Measurements from ENCODE around the gene RUFY1. TPM values are rescaled to one million over a fixed set of nuclear protein-coding genes. Genes with fewer than 3 reads are reported as not detected.

Gene RUFY1
- total and polyA plus RNA-seq, 9 donors = 31.4 to 53.6 (median 39.1) TPM

DNA sequence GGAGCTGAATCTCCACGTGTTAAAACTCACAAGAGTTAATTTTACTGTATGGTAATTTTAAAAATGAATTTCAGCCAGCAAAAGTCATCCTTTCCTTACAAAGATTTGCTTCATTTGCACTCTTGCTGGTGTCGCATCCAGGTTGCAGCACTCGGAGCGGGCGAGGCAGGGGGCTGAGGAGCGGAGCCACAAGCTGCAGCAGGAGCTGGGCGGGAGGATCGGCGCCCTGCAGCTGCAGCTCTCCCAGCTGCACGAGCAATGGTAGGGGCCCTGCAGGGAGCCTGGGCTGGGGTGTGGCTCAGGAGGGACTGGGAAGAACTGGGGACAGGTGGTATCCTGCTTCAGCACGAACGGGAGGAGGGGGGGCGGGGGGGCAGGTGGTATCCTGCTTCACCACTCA, 46.1 kb downstream of the RUFY1 start:
- Histone ChIP-seq H3K27ac (no peak overlapping the region), H3K27me3 (no peaks in the 10 kb centered on the region), H3K9me3 (no peaks in the 10 kb centered on the region), H3K4me1 (ENCODE audit: insufficient read depth) (no peaks in the 10 kb centered on the region), H3K36me3 (peaks cover 3% of the 10 kb centered on the region), H3K4me3 (no peak overlapping the region)
- no peak for DNase-seq
- WGBS, 3 donors = 84 to 92% (median 84%) methylated on average over 13 of the region's 13 CpGs
- intact Hi-C loops (cut with DNase I) = no loop called here
- TF ChIP-seq EP300 (IDR thresholded peaks at IDR 0.05) (no peak), POLR2A (IDR thresholded peaks at IDR 0.05) (no peak)
- TF ChIP-seq, protein P1, sequence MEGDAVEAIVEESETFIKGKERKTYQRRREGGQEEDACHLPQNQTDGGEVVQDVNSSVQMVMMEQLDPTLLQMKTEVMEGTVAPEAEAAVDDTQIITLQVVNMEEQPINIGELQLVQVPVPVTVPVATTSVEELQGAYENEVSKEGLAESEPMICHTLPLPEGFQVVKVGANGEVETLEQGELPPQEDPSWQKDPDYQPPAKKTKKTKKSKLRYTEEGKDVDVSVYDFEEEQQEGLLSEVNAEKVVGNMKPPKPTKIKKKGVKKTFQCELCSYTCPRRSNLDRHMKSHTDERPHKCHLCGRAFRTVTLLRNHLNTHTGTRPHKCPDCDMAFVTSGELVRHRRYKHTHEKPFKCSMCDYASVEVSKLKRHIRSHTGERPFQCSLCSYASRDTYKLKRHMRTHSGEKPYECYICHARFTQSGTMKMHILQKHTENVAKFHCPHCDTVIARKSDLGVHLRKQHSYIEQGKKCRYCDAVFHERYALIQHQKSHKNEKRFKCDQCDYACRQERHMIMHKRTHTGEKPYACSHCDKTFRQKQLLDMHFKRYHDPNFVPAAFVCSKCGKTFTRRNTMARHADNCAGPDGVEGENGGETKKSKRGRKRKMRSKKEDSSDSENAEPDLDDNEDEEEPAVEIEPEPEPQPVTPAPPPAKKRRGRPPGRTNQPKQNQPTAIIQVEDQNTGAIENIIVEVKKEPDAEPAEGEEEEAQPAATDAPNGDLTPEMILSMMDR (IDR thresholded peaks at IDR 0.05) = no peak

DNA sequence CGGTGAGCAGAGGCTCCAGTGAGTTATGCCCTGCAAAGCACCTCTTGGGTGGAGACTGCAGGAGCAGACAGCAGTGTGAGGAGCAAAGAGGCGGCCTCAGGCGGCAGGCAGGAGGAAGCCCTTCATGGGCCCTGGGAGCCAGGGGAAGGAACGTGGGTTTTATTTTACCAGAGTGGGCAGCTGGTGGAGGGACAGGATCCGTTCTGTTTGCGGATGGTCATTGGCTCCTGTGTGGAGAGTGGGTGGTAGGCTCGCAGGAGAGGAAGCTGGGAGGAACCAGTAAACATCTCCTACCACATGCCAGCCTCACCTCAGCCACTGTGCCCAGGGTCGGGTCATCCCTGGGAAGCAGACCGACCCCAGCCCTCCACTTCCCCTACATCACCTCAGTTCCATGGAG, 48.7 kb downstream of the RUFY1 start:
- Histone ChIP-seq H3K9me3 (no peaks in the 10 kb centered on the region), H3K4me3 (no peak overlapping the region), H3K36me3 (peaks cover 3% of the 10 kb centered on the region), H3K27ac (no peak overlapping the region), H3K4me1 (ENCODE audit: insufficient read depth) (no peaks in the 10 kb centered on the region), H3K27me3 (no peaks in the 10 kb centered on the region)
- WGBS, 3 donors = 69 to 91% (median 82%) methylated on average over 8 to 9 of the region's 9 CpGs
- DNase-seq = no peak
- TF ChIP-seq POLR2A (IDR thresholded peaks at IDR 0.05) = no peak
- no peak for TF ChIP-seq EP300 (IDR thresholded peaks at IDR 0.05)
- TF ChIP-seq, protein P1 (IDR thresholded peaks at IDR 0.05) = no peak
- intact Hi-C loops (cut with DNase I) = no loop called here

DNA sequence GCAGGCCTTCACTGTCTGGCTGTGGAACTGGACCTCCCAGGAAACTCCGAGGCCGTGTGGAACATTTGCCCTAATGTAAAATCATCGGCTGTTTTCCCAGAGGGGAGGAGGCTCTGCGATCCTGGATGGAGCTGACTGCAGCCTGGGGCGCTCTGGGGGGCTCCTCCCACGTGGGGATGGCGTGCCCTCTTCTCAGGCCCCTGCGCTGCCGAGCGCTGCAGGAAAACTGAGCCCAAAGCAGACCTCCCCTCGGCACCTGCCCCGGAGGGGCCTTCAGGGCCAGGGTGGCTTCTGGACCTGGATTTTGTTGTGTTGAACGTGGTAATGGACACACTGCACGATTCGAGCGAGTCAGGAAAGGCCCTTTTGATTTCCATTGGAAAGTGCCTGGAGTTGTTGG, 49.2 kb downstream of the RUFY1 start:
- Histone ChIP-seq H3K36me3 (peaks cover 3% of the 10 kb centered on the region), H3K9me3 (no peaks in the 10 kb centered on the region), H3K27me3 (no peaks in the 10 kb centered on the region), H3K4me1 (ENCODE audit: insufficient read depth) (no peaks in the 10 kb centered on the region), H3K4me3 (no peak overlapping the region), H3K27ac (no peak overlapping the region)
- WGBS, 3 donors = 82 to 87% (median 83%) methylated on average over 12 to 16 of the region's 16 CpGs
- TF ChIP-seq POLR2A (IDR thresholded peaks at IDR 0.05) = no peak
- TF ChIP-seq, protein P1 (IDR thresholded peaks at IDR 0.05) = no peak
- no peak for TF ChIP-seq EP300 (IDR thresholded peaks at IDR 0.05)
- intact Hi-C loops (cut with DNase I) = no loop called here
- no peak for DNase-seq

DNA sequence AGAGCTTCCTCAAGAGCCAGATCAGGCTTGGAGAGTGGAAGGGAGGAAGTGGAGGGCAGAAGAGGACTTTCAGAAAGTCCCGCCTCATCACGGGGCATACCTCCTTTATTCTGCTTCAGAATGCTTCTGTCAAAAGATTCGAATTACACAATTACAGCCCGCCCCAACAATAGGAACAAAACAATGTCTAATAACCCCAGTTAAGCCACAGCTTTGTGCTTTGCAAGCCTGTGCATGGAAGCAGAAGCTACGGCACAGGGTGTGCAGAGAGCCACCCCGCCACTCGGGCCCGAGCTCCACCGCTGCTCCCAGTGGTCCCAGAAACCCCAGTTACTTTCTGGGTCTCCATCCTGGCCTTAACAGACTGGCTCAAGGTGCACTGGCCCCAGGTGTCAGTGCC, 49.6 kb downstream of the RUFY1 start:
- Histone ChIP-seq H3K36me3 (peaks cover 3% of the 10 kb centered on the region), H3K4me3 (no peak overlapping the region), H3K9me3 (no peaks in the 10 kb centered on the region), H3K27me3 (no peaks in the 10 kb centered on the region), H3K27ac (no peak overlapping the region), H3K4me1 (ENCODE audit: insufficient read depth) (no peaks in the 10 kb centered on the region)
- no peak for TF ChIP-seq POLR2A (IDR thresholded peaks at IDR 0.05)
- no peak for TF ChIP-seq EP300 (IDR thresholded peaks at IDR 0.05)
- TF ChIP-seq, protein P1 (IDR thresholded peaks at IDR 0.05) = no peak
- no peak for DNase-seq
- intact Hi-C loops (cut with DNase I) = no loop called here
- 82 to 87% (median 83%) methylated on average over 9 of the region's 9 CpGs for WGBS, 3 donors

Measured in ovary (tissue), 9 donors.